Gastrocnemius medialis (tissue), 4 donors: ENCODE results near the gene TUBB3.

ENCODE experiments used
- POLR2A ChIP-seq, 2 donors: fragments of 450-650 bp; IDR thresholded peaks; one replicate each; pipeline ENCODE4 v1.6.1; 2017; ENCODE audit warnings: antibody characterized with exemption in 2 of 2, mild to moderate bottlenecking in 2 of 2, moderate library complexity in 2 of 2
- TF ChIP-seq, protein P1 (sequence below), 5 experiments: fragments of 450-650 bp in 3 of 5; fragments of 200-600 bp in 2 of 5; sonication (generic) in 2 of 5; IDR thresholded peaks in 4 of 5; conservative IDR thresholded peaks in 1 of 5; 1 replicate in 4 of 5; 2 replicates in 1 of 5; pipeline ENCODE4 v1.5.1; 2016 to 2019; ENCODE audit warnings: antibody characterized with exemption in 5 of 5, mild to moderate bottlenecking in 3 of 5, moderate library complexity in 3 of 5

- TF ChIP-seq, protein P1, sequence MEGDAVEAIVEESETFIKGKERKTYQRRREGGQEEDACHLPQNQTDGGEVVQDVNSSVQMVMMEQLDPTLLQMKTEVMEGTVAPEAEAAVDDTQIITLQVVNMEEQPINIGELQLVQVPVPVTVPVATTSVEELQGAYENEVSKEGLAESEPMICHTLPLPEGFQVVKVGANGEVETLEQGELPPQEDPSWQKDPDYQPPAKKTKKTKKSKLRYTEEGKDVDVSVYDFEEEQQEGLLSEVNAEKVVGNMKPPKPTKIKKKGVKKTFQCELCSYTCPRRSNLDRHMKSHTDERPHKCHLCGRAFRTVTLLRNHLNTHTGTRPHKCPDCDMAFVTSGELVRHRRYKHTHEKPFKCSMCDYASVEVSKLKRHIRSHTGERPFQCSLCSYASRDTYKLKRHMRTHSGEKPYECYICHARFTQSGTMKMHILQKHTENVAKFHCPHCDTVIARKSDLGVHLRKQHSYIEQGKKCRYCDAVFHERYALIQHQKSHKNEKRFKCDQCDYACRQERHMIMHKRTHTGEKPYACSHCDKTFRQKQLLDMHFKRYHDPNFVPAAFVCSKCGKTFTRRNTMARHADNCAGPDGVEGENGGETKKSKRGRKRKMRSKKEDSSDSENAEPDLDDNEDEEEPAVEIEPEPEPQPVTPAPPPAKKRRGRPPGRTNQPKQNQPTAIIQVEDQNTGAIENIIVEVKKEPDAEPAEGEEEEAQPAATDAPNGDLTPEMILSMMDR (IDR thresholded peaks at IDR 0.05 in 4 of 5, conservative IDR thresholded peaks at IDR 0.05 in 1 of 5), result no peak
- TF ChIP-seq POLR2A (IDR thresholded peaks at IDR 0.05), result no peak
Measured at GRCh38 chr16:89946515-89946914, 23.4 kb downstream of the TUBB3 start.
